K562 (cell line): ENCODE results near the gene LRRC3C. TPM values are rescaled to one million over a fixed set of nuclear protein-coding genes. Genes with fewer than 3 reads are reported as not detected.
A peak's percentile ranks its signal among the peaks of the same experiment; 100 is the strongest.

Experiments used
- ATAC-seq: fragments of 200-7000 bp; cut with Tn5 transposase; 3 replicates; pipeline ENCODE4 v1.9.1; 2020; ENCODE audit warnings: moderate library complexity
- BruUV-seq: library from RNA; stranded (reverse); fragments of 400-500 nt; replicated peaks from 2 replicates; lab custom pipeline; 2021; lab: Mats Ljungman, UMichigan
- CTCF ChIA-PET: fragments of 300-600 bp; formaldehyde crosslinking; extraction: SDS; loops from one replicate; lab custom pipeline; 2021; ENCODE audit warnings: low intra/inter-chr PET ratio; lab: Yijun Ruan, JAX
- POLR2A ChIA-PET: fragments of 300-600, 350-650 bp; sonication (Branson Sonifier 250); formaldehyde crosslinking; extraction: SDS; loops from one replicate; lab custom pipeline; 2021; ENCODE audit warnings: antibody characterized with exemption, inconsistent platforms; lab: Yijun Ruan, JAX
- DNase-seq, 4 experiments: peaks; one replicate each; pipeline versions ENCODE4 v3.0.0 to v3.0.0-alpha.2; 2011 to 2018; ENCODE audit warnings: low spot score in 3 of 4, mixed read lengths in 3 of 4; ENCODE audit errors: extremely low read depth in 1 of 4
- FAIRE-seq: peaks from 2 replicates; lab custom pipeline; 2011; peaks lifted over from hg19 to GRCh38; lab: Jason Lieb, UNC
- H2AFZ ChIP-seq: 2 replicates; pipeline ENCODE4 v1.6.0; 2011; ENCODE audit warnings: low read depth, low read length, control low read depth, inconsistent platforms
- H3K27ac ChIP-seq: fragments of 200-600 bp; 3 replicates; pipeline ENCODE4 v1.8.0; 2011; ENCODE audit warnings: low read depth, mild to moderate bottlenecking, control low read depth, inconsistent platforms, low read length, moderate library complexity, mixed read lengths; ENCODE audit errors: extremely low read depth
- H3K27me3 ChIP-seq, 2 experiments: fragments of 300-600 bp in 1 of 2; 2 replicates in 1 of 2; 3 replicates in 1 of 2; pipeline versions ENCODE4 v1.6.0 to v1.8.0; 2011; ENCODE audit warnings: inconsistent platforms in 2 of 2, low read length in 2 of 2, mild to moderate bottlenecking in 1 of 2, mixed read lengths in 1 of 2, moderate library complexity in 1 of 2; ENCODE audit not compliant: control insufficient read depth in 2 of 2, insufficient read depth in 2 of 2
- H3K36me3 ChIP-seq: fragments of 300-600 bp; 3 replicates; pipeline ENCODE4 v1.8.0; 2011; ENCODE audit warnings: mild to moderate bottlenecking, low read length, inconsistent platforms; ENCODE audit not compliant: control insufficient read depth, insufficient read depth
- H3K4me1 ChIP-seq, 2 experiments: fragments of 200-600 bp in 1 of 2; replicated peaks in 1 of 2; 2 replicates in 1 of 2; 3 replicates in 1 of 2; pipeline versions ENCODE4 v1.5.1 to v1.8.0; 2011; ENCODE audit warnings: inconsistent platforms in 2 of 2, low read length in 2 of 2, mild to moderate bottlenecking in 1 of 2, mixed read lengths in 1 of 2, moderate library complexity in 1 of 2; ENCODE audit not compliant: control insufficient read depth in 2 of 2, insufficient read depth in 2 of 2
- H3K4me2 ChIP-seq: 2 replicates; pipeline ENCODE4 v1.6.1; 2011; ENCODE audit warnings: low read length, control low read depth, inconsistent platforms, mixed read lengths; ENCODE audit not compliant: insufficient read depth
- H3K4me3 ChIP-seq: fragments of 200-600 bp; sonication (generic), shearing (Covaris generic); 2 replicates; pipeline ENCODE4 v1.5.1; 2016; ENCODE audit warnings: control low read depth, inconsistent platforms
- H3K79me2 ChIP-seq: fragments of 200-600 bp; 3 replicates; pipeline ENCODE4 v1.8.0; 2011; ENCODE audit warnings: low read length, inconsistent platforms; ENCODE audit not compliant: control insufficient read depth, insufficient read depth
- H3K9ac ChIP-seq, 2 experiments: 2 replicates each; pipeline versions ENCODE4 v1.6.0 to v1.6.1; 2011; ENCODE audit warnings: low read depth in 2 of 2, low read length in 2 of 2, control low read depth in 1 of 2, inconsistent platforms in 1 of 2, mild to moderate bottlenecking in 1 of 2, mixed read lengths in 1 of 2; ENCODE audit not compliant: insufficient read depth in 1 of 2
- H3K9me1 ChIP-seq: one replicate; pipeline ENCODE4 v1.6.0; 2011; ENCODE audit warnings: inconsistent platforms, mild to moderate bottlenecking, low read length, moderate library complexity; ENCODE audit not compliant: control insufficient read depth, insufficient read depth
- H3K9me3 ChIP-seq: replicated peaks from 2 replicates; pipeline ENCODE4 v1.5.1; 2011; ENCODE audit warnings: low read depth, low read length, inconsistent platforms; ENCODE audit not compliant: control insufficient read depth, insufficient read depth
- H4K20me1 ChIP-seq: replicated peaks from 2 replicates; pipeline ENCODE4 v1.6.1; 2011; ENCODE audit warnings: low read length, inconsistent platforms, mixed read lengths; ENCODE audit not compliant: control insufficient read depth, insufficient read depth
- ATF4 ChIP-seq: fragments of 450-650 bp; formaldehyde crosslinking; IDR thresholded peaks from 2 replicates; pipeline ENCODE4 v1.4.0; 2022; ENCODE audit warnings: mild to moderate bottlenecking, moderate library complexity
- EP400 ChIP-seq: fragments of 450-650 bp; IDR thresholded peaks from 2 replicates; pipeline ENCODE4 v1.6.1; 2017; ENCODE audit warnings: antibody characterized with exemption, mild to moderate bottlenecking, moderate library complexity
- KDM2B ChIP-seq: fragments of 250-450 bp; sonication (Bioruptor Pico); IDR thresholded peaks from 2 replicates; pipeline ENCODE4 v1.8.0; 2021; ENCODE audit warnings: mild to moderate bottlenecking, moderate library complexity
- MAZ ChIP-seq, 2 experiments: fragments of 450-650 bp in 1 of 2; sonication (generic) in 1 of 2; formaldehyde crosslinking; IDR thresholded peaks in 1 of 2; conservative IDR thresholded peaks in 1 of 2; 2 replicates each; pipeline versions ENCODE4 v1.4.0 to v1.5.0; 2020; ENCODE audit warnings: mild to moderate bottlenecking in 1 of 2, missing genetic modification reagents in 1 of 2
- MCM7 ChIP-seq, 2 experiments: fragments of 450-650 bp; IDR thresholded peaks; 2 replicates each; pipeline ENCODE4 v1.6.1; 2016 to 2018
- NUFIP1 ChIP-seq: fragments of 450-650 bp; IDR thresholded peaks from 2 replicates; pipeline ENCODE4 v1.6.1; 2018; ENCODE audit not compliant: partially characterized antibody
- PHF21A ChIP-seq: fragments of 450-650 bp; IDR thresholded peaks from 2 replicates; pipeline ENCODE4 v1.6.1; 2017; ENCODE audit warnings: low read depth, borderline replicate concordance
- POLR2A ChIP-seq: fragments of 450-650 bp; conservative IDR thresholded peaks from 2 replicates; pipeline ENCODE4 v1.6.1; 2016
- WGBS: fragments of 100-300 bp; shearing (Covaris generic); methylation state at CpG from one replicate; pipeline ENCODE4 v1.1.6; 2016; ENCODE audit warnings: low coverage, mixed read lengths; ENCODE audit not compliant: insufficient coverage; ENCODE audit errors: missing lambda C conversion rate; 5-methylcytosine and 5-hydroxymethylcytosine counted together
- in situ Hi-C: fragments of 300-500 bp; cut with MboI; formaldehyde crosslinking; loops from 4 replicates; pipeline ENCODE4 v1.15.0; 2018; ENCODE audit warnings: inconsistent platforms, mixed read lengths
- intact Hi-C: fragments of 100-400 bp; cut with micrococcal nuclease; formaldehyde crosslinking; loops from 2 replicates; pipeline ENCODE4 v1.14.2; 2022
- polyA plus RNA-seq, 8 experiments: library from polyadenylated mRNA; depleted of rRNA in 4 of 8; stranded (reverse) in 5 of 8; unstranded in 3 of 8; fragments of >200 nt; fragmentation: Nextera tagmentation in 2 of 8; fragmentation: Illumina TruSeq in 1 of 8; extraction: Ambion mirVana in 2 of 8; extraction: Trizol in 1 of 8; gene quantifications; 2 replicates each; pipeline versions ENCODE4 v1.2.1 to v1.2.3, GENCODE V29; 2011 to 2014; ENCODE audit warnings: inconsistent platforms in 1 of 8, missing spikeins in 1 of 8
- total RNA-seq, 7 experiments: library from RNA; depleted of rRNA in 6 of 7; stranded (reverse); fragments of >200 nt in 6 of 7; fragmentation: Illumina TruSeq in 2 of 7; extraction: Trizol in 2 of 7; gene quantifications; 2 replicates each; pipeline versions ENCODE4 v1.2.1 to v1.2.3, GENCODE V29; 2011 to 2021; ENCODE audit warnings: low replicate concordance in 1 of 7

LRRC3C gene
- total and polyA plus RNA-seq, 9 of the 15 experiments (the other 6 are each of a cell fraction or from before 2014, with no cell fraction given) = not detected

GRCh38 chr17:39920218-39921210, 7.0 kb upstream of the LRRC3C start:
- Histone ChIP-seq H3K27ac (no peak overlapping the region), H3K4me2 (no peak overlapping the region), H3K27me3 (no peaks in the 10 kb centered on the region), H3K4me1 (peaks cover 8 to 22% of the 10 kb centered on the region in 2 experiments; a peak in 4 of 5 replicates), H3K4me3 (no peak overlapping the region), H3K79me2 (peaks cover 16% of the 10 kb centered on the region), H3K36me3 (peaks cover 45% of the 10 kb centered on the region; the same call in 2 of the 3 replicates), H4K20me1 (0 out of 2 replicates have a peak, but pooled peaks cover 7% of the 10 kb centered on the region), H3K9ac (peak overlapping the region in 1 of 2 experiments; percentile 38; a peak in 2 of 4 replicates), H2AFZ (no peak overlapping the region), H3K9me1 (peaks cover 13% of the 10 kb centered on the region), H3K9me3 (no peaks in the 10 kb centered on the region)
- FAIRE-seq (peak; percentile 6), DNase-seq (no peak), ATAC-seq (no peak)
- no TSS peak for BruUV-seq
- intact Hi-C loops (no loop called here), in situ Hi-C loops (no loop called here)
- POLR2A ChIA-PET = no interaction called here
- no peak for TF ChIP-seq ATF4 (CRISPR knock-in tag)
- no peak for TF ChIP-seq NUFIP1
- TF ChIP-seq PHF21A = no peak
- no peak for TF ChIP-seq MCM7 (IDR thresholded peaks at IDR 0.05)
- 0 out of 2 replicates have a peak, but pooled peaks have one; percentile 16 for TF ChIP-seq POLR2A
- TF ChIP-seq EP400 = no peak
- no peak for TF ChIP-seq MAZ (CRISPR knock-in tag; conservative IDR thresholded peaks at IDR 0.05 in 1 of 2, IDR thresholded peaks at IDR 0.05 in 1 of 2)
- TF ChIP-seq KDM2B (CRISPR knock-in tag) = no peak
- WGBS = 66% methylated on average over 17 of the region's 19 CpGs
- CTCF ChIA-PET = no interaction called here
